Choroid plexus epithelial cell (primary cell): ENCODE results near the gene FUNDC2.

ENCODE experiments used
- DNase-seq: peaks from one replicate; pipeline ENCODE4 v3.0.0-alpha.2; 2010; ENCODE audit warnings: low read depth
- H3K4me3 ChIP-seq: 2 replicates; pipeline ENCODE4 v1.5.1; 2011; ENCODE audit warnings: low read depth, mild to moderate bottlenecking, control low read depth, low read length, moderate library complexity
- TF ChIP-seq, protein P1 (sequence below): conservative IDR thresholded peaks from 2 replicates; pipeline ENCODE4 v1.5.1; 2011; ENCODE audit warnings: low read depth, mild to moderate bottlenecking, control low read depth, inconsistent platforms, low read length, moderate library complexity

Gene FUNDC2, protein sequence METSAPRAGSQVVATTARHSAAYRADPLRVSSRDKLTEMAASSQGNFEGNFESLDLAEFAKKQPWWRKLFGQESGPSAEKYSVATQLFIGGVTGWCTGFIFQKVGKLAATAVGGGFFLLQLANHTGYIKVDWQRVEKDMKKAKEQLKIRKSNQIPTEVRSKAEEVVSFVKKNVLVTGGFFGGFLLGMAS

DNA sequence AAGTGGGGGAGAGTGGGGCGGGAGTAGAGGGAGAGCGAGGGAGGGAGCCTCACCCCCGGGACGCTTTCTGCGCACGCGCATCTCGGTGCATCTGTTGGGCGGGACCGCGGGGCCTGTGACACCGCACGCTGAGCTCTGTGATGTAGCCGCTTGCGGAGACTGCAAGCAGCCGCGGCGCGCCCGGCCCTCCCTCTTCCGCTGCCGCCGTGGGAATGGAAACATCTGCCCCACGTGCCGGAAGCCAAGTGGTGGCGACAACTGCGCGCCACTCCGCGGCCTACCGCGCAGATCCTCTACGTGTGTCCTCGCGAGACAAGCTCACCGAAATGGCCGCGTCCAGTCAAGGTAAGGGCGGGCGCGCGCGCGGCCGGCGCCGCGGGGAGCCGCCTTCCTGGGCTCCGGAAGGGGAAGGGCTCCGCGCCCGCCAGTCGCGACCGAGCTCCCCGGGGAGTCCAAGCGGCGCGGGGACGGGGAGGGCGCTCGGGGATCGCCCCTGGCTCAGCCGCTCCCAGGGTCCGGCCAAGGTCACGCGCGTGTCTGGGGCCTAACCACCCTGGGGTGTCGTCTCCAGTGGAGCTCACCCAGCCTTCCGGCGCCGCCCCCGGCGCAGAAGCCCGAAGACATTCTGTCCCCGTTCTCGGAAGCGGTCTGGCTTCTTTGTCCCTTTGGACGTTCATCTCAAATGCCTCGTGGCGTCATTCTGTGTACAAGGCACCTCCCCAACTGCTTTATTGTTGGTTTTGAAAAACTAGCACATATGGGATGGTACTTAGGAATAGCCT, at the start of gene FUNDC2:
Gene FUNDC2, plus strand, starts transcription at position 118 of the 782 bp plus-strand sequence. Its CDS starts 95 bp downstream, at position 213.
- peak; percentile 95 for DNase-seq
- peak within 1 kb of the TSS; percentile 69 for H3K4me3 ChIP-seq
- TF ChIP-seq, protein P1, sequence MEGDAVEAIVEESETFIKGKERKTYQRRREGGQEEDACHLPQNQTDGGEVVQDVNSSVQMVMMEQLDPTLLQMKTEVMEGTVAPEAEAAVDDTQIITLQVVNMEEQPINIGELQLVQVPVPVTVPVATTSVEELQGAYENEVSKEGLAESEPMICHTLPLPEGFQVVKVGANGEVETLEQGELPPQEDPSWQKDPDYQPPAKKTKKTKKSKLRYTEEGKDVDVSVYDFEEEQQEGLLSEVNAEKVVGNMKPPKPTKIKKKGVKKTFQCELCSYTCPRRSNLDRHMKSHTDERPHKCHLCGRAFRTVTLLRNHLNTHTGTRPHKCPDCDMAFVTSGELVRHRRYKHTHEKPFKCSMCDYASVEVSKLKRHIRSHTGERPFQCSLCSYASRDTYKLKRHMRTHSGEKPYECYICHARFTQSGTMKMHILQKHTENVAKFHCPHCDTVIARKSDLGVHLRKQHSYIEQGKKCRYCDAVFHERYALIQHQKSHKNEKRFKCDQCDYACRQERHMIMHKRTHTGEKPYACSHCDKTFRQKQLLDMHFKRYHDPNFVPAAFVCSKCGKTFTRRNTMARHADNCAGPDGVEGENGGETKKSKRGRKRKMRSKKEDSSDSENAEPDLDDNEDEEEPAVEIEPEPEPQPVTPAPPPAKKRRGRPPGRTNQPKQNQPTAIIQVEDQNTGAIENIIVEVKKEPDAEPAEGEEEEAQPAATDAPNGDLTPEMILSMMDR = no peak

DNA sequence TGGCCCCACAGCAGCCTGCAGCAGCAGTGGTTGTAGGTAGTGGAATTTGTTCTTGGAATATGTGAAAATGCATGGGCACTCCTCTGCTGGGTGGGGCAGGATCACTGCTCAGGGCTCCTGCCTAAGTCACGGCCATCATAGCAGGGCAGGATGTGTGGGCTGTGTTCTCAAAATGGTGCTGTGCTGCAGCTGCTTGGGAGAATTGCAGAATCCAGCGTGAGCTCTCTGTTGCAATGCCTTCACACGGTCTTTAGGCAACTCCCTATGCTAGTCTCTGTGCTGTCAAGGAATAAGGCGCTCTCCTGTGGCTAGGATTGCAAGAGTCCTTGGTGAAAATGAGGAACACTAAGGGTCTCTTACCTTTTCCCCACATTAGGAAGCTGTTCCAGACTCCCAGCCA, 47.0 kb upstream of the FUNDC2 start:
- H3K4me3 ChIP-seq = no peak overlapping the region
- TF ChIP-seq, protein P1 = no peak
- no peak for DNase-seq

DNA sequence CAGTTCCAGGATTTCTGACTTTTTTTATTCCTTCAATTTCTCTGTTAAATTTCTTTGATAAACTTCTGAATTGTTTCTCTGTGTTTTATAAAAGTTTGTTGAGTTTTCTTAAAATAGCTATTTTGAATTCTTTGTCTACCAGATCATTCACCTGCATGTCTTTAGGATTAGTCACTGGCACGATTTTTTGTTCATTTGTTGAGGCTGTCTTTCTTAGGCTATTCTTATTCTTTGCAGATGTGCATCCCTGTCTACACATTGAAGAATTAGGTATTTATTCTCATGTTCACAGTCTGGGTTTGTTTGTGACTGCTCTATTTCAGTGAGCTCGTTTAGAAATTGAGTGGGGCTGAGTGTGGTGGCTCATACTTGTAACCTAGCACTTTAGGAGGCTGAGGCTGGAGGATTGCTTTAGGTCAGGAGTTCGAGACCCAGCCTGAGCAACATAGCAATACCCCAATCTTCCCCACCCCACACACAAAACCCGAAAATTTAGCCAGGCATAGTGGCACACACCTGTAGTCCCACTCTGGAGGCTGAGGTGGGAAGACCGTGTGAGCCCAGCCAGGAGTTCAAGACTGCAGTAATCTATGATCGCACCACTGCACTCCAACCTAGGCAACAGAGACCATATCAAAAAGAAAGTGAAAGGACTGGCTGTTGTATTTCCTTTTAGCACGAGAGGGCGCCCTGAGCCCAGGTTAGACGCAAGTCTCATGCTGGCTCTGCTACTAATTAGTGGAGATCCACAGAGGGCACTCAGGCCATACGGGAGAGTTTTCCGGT, 46.1 kb upstream of the FUNDC2 start:
- H3K4me3 ChIP-seq = peak overlapping the region; percentile 58
- DNase-seq = peak; percentile 66
- TF ChIP-seq, protein P1 = peak; percentile 73

DNA sequence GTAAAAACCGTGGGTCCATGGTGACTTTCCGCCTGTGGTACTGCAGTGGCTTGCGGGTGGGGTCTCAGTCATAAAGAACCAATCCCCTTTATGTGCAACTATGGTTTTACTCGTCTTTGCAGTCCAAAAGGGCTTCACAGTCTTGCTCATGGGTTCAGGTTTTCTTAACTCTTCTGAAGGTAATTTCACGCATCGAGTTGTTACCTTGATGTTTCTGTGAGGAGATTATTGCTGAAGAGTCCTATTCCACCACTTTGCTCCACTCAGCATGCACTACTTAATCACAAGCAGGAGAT, 45.6 kb upstream of the FUNDC2 start:
- DNase-seq = no peak
- peak overlapping the region; percentile 16 for H3K4me3 ChIP-seq
- TF ChIP-seq, protein P1 = no peak

DNA sequence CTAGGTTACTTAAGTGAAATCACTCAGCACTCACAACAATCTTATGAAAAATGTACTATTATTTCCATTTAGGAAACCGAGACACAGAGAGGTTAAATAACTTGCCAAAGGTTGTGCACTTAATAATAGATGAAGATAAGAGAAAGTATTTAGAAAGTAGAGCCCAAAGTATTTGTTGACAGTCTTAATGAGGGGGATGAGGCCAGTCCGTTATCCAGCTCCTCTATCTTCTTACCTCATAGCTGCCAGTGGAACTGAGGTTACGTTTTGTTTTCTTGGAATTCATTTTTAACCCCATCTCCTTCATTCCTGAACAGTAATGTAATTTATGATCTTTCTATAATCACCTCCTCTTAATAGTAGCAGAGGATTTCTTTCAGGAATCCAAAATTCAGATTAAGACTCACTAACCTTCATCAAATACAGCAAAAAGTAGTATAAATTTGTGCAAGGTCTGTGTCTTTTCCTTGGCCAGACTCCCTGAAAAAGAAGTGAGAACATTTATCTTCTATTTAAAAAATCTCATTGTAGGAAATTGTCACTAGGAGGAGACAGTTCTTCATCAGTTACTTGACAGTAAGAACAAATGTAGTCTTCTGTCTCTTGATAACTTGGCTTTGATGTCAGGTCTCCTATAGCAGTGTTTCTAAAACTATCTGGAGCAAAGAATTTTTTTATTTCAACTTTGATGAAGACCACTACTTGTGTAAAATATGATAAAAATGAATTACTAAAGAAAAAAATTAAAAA, 39.6 kb upstream of the FUNDC2 start:
- TF ChIP-seq, protein P1 = peak; percentile 9
- H3K4me3 ChIP-seq = no peak overlapping the region
- peak; percentile 26 for DNase-seq

DNA sequence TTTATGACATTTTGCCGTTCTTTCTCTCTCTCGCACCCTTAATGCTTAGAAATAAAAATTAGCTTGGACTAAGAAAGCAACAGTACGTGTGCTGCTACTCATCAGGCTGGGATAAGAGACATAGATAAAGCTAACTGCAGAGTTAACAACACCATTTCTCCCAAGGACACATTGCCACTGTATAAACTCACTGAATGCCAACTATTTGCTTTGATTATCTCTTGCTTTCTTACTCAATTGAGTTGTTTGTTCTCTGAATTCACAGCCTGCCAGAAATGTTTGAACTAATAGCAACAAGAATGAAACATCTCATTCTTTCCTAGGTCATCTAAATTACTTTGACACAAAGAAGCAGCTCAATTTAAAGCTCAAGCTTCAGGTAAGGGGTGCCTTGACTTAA, 38.7 kb upstream of the FUNDC2 start:
- TF ChIP-seq, protein P1 = no peak
- no peak for DNase-seq
- no peak overlapping the region for H3K4me3 ChIP-seq
